HepG2 (cell line): ENCODE measurements around the gene FBXL13. TPM values are rescaled to one million over a fixed set of nuclear protein-coding genes. Genes with fewer than 3 reads are reported as not detected.

Experiments used
- ARID5B ChIP-seq: IDR thresholded peaks from 2 replicates; pipeline ENCODE4 v1.4.0; 2020; ENCODE audit warnings: mild to moderate bottlenecking, missing genetic modification reagents
- CENPT ChIP-seq: sonication (generic); formaldehyde crosslinking; IDR thresholded peaks from 2 replicates; pipeline ENCODE4 v1.8.0; 2022; ENCODE audit warnings: low read depth, mild to moderate bottlenecking, moderate library complexity, missing genetic modification reagents
- CHD2 ChIP-seq: IDR thresholded peaks from 2 replicates; pipeline ENCODE4 v1.6.1; 2011; ENCODE audit warnings: low read depth, low read length, improper control_type of control experiment
- GMEB2 ChIP-seq: IDR thresholded peaks from 2 replicates; pipeline ENCODE4 v1.6.1; 2016; ENCODE audit warnings: missing biosample characterization, missing genetic modification reagents, low read depth
- PHF21A ChIP-seq: sonication (generic); formaldehyde crosslinking; IDR thresholded peaks from 2 replicates; pipeline ENCODE4 v1.5.0; 2020; ENCODE audit warnings: mild to moderate bottlenecking, missing genetic modification reagents
- RFXAP ChIP-seq: sonication (generic); formaldehyde crosslinking; IDR thresholded peaks from 2 replicates; pipeline ENCODE4 v1.4.0; 2020; ENCODE audit warnings: missing genetic modification reagents, borderline replicate concordance
- ZSCAN25 ChIP-seq: sonication (generic); formaldehyde crosslinking; IDR thresholded peaks from 2 replicates; pipeline ENCODE4 v1.8.0; 2022; ENCODE audit warnings: mild to moderate bottlenecking, missing genetic modification reagents
- polyA plus RNA-seq, 8 experiments: library from polyadenylated mRNA; depleted of rRNA in 3 of 8; stranded (reverse) in 7 of 8; unstranded in 1 of 8; fragments of >200 nt; fragmentation: Illumina TruSeq in 4 of 8; extraction: Trizol in 4 of 8; gene quantifications; 2 replicates each; pipeline versions ENCODE4 v1.2.1 to v1.2.3, GENCODE V29; 2011 to 2016; ENCODE audit warnings: low read depth in 4 of 8, missing spikeins in 1 of 8, mixed read lengths in 1 of 8; ENCODE audit not compliant: insufficient read depth in 1 of 8
- total RNA-seq, 5 experiments: library from RNA; depleted of rRNA; stranded (reverse); fragments of >200 nt; fragmentation: Illumina TruSeq; extraction: Trizol; gene quantifications; 2 replicates each; pipeline ENCODE4 v1.2.3, GENCODE V29; 2016; ENCODE audit warnings: low read depth in 1 of 5
- TF ChIP-seq, protein P1 (sequence below): IDR thresholded peaks from 2 replicates; pipeline ENCODE4 v1.6.1; 2016; ENCODE audit warnings: missing genetic modification reagents, missing compliant biosample characterization
- TF ChIP-seq, protein P2 (sequence below): sonication (generic); formaldehyde crosslinking; IDR thresholded peaks from 2 replicates; pipeline ENCODE4 v1.5.0; 2020; ENCODE audit warnings: missing genetic modification reagents

The FBXL13 gene
- total and polyA plus RNA-seq, 2 of the 13 experiments (the other 11 are each of a cell fraction or from before 2014, with no cell fraction given), result 0.24 to 0.77 TPM

DNA sequence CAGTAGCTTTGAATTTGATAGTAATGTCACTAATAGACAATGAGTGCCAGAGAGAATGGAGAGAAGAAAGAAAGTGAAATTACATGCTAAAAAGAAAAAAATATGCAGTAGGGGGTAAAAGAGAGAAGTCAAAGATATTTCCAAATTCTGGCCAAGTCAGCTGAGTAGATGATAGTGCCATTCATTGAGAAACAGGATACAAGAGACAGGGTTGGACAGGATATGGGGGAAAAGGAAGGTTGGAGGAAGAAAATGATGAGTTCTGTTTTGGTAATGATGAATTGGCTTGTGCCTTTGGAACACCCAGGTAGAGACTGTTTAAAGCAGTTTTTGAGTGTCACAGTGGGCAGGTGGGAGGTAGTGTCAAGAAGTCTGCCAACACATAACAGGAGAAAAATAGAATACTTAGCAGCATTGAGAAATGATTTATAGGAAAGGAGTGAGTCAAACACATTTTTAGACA lies 83.5 kb downstream of the FBXL13 start (continued):
- no peak for TF ChIP-seq ARID5B
- TF ChIP-seq CHD2, result no peak
- no peak for TF ChIP-seq CENPT (CRISPR knock-in tag)
- TF ChIP-seq, protein P1, sequence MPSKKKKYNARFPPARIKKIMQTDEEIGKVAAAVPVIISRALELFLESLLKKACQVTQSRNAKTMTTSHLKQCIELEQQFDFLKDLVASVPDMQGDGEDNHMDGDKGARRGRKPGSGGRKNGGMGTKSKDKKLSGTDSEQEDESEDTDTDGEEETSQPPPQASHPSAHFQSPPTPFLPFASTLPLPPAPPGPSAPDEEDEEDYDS, result no peak
- no peak for TF ChIP-seq PHF21A (CRISPR knock-in tag)
- TF ChIP-seq, protein P2, sequence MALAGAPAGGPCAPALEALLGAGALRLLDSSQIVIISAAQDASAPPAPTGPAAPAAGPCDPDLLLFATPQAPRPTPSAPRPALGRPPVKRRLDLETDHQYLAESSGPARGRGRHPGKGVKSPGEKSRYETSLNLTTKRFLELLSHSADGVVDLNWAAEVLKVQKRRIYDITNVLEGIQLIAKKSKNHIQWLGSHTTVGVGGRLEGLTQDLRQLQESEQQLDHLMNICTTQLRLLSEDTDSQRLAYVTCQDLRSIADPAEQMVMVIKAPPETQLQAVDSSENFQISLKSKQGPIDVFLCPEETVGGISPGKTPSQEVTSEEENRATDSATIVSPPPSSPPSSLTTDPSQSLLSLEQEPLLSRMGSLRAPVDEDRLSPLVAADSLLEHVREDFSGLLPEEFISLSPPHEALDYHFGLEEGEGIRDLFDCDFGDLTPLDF (CRISPR knock-in tag), result no peak
- TF ChIP-seq ZSCAN25 (CRISPR knock-in tag), result no peak
- TF ChIP-seq RFXAP, result no peak
- TF ChIP-seq GMEB2, result no peak
- TF ChIP-seq, all 625 proteins: peak for 0
